ENCODE measurements around the gene PTPN12. TPM values are rescaled to one million over a fixed set of nuclear protein-coding genes. Genes with fewer than 3 reads are reported as not detected.

PTPN12 gene
- polyA plus RNA-seq, 1 donor from 2014 or later: 49.5 TPM

GRCh38 chr7:77565917-77566316 lies 28.8 kb downstream of the PTPN12 start:
- no peak overlapping the region for H3K27ac ChIP-seq (ENCODE audit: low read length)
- peaks cover 5% of the 10 kb centered on the region for H4K20me1 ChIP-seq (ENCODE audit: insufficient read depth)
- H3K4me2 ChIP-seq (ENCODE audit: low read length): no peak overlapping the region

GRCh38 chr7:77566421-77566820 lies 29.3 kb downstream of the PTPN12 start:
- Histone ChIP-seq H3K4me3 (ENCODE audit: low read length) (no peak overlapping the region), H4K20me1 (ENCODE audit: insufficient read depth) (peaks cover 5% of the 10 kb centered on the region), H3K36me3 (ENCODE audit: insufficient read depth, low read length) (no peaks in the 10 kb centered on the region), H3K9me2 (ENCODE audit: insufficient read depth, low read length) (no peaks in the 10 kb centered on the region), H3K27ac (ENCODE audit: low read length) (no peak overlapping the region), H3K27me3 (ENCODE audit: insufficient read depth, low read depth, low read length) (no peaks in the 10 kb centered on the region), H3K79me2 (replicated peaks; ENCODE audit: insufficient read depth, low read length) (peaks cover 89% of the 10 kb centered on the region), H2AFZ (ENCODE audit: low read depth, low read length) (no peak overlapping the region), H3K9me3 (ENCODE audit: low read length) (no peaks in the 10 kb centered on the region), H3K9ac (ENCODE audit: low read length) (no peak overlapping the region), H3F3A (ENCODE audit: insufficient read depth, low read length, poor library complexity, severe bottlenecking) (no peaks in the 10 kb centered on the region), H3K4me2 (ENCODE audit: low read length) (no peak overlapping the region)
- TF ChIP-seq SMC3 (conservative IDR thresholded peaks at IDR 0.05; ENCODE audit: poor library complexity) (no peak), EP300 (conservative IDR thresholded peaks at IDR 0.05; ENCODE audit: poor library complexity, severe bottlenecking) (no peak), RAD21 (conservative IDR thresholded peaks at IDR 0.05) (no peak), POLR2AphosphoS5 (IDR thresholded peaks at IDR 0.05) (no peak), EZH2 (IDR thresholded peaks at IDR 0.05; ENCODE audit: borderline replicate concordance, insufficient read depth, low read length, poor library complexity, severe bottlenecking) (no peak), TAF1 (IDR thresholded peaks at IDR 0.05; ENCODE audit: low read depth) (no peak)
- TF ChIP-seq, protein P1, sequence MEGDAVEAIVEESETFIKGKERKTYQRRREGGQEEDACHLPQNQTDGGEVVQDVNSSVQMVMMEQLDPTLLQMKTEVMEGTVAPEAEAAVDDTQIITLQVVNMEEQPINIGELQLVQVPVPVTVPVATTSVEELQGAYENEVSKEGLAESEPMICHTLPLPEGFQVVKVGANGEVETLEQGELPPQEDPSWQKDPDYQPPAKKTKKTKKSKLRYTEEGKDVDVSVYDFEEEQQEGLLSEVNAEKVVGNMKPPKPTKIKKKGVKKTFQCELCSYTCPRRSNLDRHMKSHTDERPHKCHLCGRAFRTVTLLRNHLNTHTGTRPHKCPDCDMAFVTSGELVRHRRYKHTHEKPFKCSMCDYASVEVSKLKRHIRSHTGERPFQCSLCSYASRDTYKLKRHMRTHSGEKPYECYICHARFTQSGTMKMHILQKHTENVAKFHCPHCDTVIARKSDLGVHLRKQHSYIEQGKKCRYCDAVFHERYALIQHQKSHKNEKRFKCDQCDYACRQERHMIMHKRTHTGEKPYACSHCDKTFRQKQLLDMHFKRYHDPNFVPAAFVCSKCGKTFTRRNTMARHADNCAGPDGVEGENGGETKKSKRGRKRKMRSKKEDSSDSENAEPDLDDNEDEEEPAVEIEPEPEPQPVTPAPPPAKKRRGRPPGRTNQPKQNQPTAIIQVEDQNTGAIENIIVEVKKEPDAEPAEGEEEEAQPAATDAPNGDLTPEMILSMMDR (IDR thresholded peaks at IDR 0.05; ENCODE audit: poor library complexity, severe bottlenecking): no peak
- TF ChIP-seq, protein P2, sequence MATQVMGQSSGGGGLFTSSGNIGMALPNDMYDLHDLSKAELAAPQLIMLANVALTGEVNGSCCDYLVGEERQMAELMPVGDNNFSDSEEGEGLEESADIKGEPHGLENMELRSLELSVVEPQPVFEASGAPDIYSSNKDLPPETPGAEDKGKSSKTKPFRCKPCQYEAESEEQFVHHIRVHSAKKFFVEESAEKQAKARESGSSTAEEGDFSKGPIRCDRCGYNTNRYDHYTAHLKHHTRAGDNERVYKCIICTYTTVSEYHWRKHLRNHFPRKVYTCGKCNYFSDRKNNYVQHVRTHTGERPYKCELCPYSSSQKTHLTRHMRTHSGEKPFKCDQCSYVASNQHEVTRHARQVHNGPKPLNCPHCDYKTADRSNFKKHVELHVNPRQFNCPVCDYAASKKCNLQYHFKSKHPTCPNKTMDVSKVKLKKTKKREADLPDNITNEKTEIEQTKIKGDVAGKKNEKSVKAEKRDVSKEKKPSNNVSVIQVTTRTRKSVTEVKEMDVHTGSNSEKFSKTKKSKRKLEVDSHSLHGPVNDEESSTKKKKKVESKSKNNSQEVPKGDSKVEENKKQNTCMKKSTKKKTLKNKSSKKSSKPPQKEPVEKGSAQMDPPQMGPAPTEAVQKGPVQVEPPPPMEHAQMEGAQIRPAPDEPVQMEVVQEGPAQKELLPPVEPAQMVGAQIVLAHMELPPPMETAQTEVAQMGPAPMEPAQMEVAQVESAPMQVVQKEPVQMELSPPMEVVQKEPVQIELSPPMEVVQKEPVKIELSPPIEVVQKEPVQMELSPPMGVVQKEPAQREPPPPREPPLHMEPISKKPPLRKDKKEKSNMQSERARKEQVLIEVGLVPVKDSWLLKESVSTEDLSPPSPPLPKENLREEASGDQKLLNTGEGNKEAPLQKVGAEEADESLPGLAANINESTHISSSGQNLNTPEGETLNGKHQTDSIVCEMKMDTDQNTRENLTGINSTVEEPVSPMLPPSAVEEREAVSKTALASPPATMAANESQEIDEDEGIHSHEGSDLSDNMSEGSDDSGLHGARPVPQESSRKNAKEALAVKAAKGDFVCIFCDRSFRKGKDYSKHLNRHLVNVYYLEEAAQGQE (IDR thresholded peaks at IDR 0.05; ENCODE audit: borderline replicate concordance): no peak

More at GRCh38 chr7:77565917-77566316, 28.8 kb downstream of the PTPN12 start:
- TF ChIP-seq POLR2AphosphoS5 (IDR thresholded peaks at IDR 0.05) (no peak), SMC3 (conservative IDR thresholded peaks at IDR 0.05; ENCODE audit: poor library complexity) (no peak), TAF1 (IDR thresholded peaks at IDR 0.05; ENCODE audit: low read depth) (no peak), EP300 (conservative IDR thresholded peaks at IDR 0.05; ENCODE audit: poor library complexity, severe bottlenecking) (no peak), RAD21 (conservative IDR thresholded peaks at IDR 0.05) (no peak)
- TF ChIP-seq, protein P1 (IDR thresholded peaks at IDR 0.05; ENCODE audit: poor library complexity, severe bottlenecking): no peak
- Histone ChIP-seq H3K27me3 (ENCODE audit: insufficient read depth, low read depth, low read length) (no peaks in the 10 kb centered on the region), H3K79me2 (replicated peaks; ENCODE audit: insufficient read depth, low read length) (peaks cover 92% of the 10 kb centered on the region), H3K9ac (ENCODE audit: low read length) (no peak overlapping the region), H3K36me3 (ENCODE audit: insufficient read depth, low read length) (no peaks in the 10 kb centered on the region), H3F3A (ENCODE audit: insufficient read depth, low read length, poor library complexity, severe bottlenecking) (no peaks in the 10 kb centered on the region), H3K9me3 (ENCODE audit: low read length) (no peaks in the 10 kb centered on the region), H3K9me2 (ENCODE audit: insufficient read depth, low read length) (no peaks in the 10 kb centered on the region), H3K4me3 (ENCODE audit: low read length) (no peak overlapping the region), H2AFZ (ENCODE audit: low read depth, low read length) (no peak overlapping the region)

Measured in neural cell (in vitro differentiated cells).